Stromal cell of bone marrow (primary cell): Measurements from ENCODE around the gene TBKBP1.
A peak's percentile ranks its signal among the peaks of the same experiment; 100 is the strongest.

Experiments used
- DNase-seq: peaks from one replicate; pipeline ENCODE4 v3.0.0-alpha.2; 2012; ENCODE audit warnings: low read depth

Gene TBKBP1

GRCh38 chr17:47714773-47715396 is 20.9 kb downstream of the TBKBP1 start:
- no peak for DNase-seq

- no peak for DNase-seq
Measured at GRCh38 chr17:47715669-47716325, 21.8 kb downstream of the TBKBP1 start.

- DNase-seq: no peak
Measured at GRCh38 chr17:47716375-47716774, 22.4 kb downstream of the TBKBP1 start.

GRCh38 chr17:47717261-47717697 is 23.3 kb downstream of the TBKBP1 start:
- no peak for DNase-seq

- no peak for DNase-seq
Measured at GRCh38 chr17:47717979-47718621, 24.1 kb downstream of the TBKBP1 start.

- no peak for DNase-seq
Measured at GRCh38 chr17:47718634-47719405, 24.9 kb downstream of the TBKBP1 start.

- DNase-seq: peak; percentile 78
Measured at GRCh38 chr17:47719411-47720152, 25.6 kb downstream of the TBKBP1 start.

- no peak for DNase-seq
Measured at GRCh38 chr17:47720196-47720595, 26.2 kb downstream of the TBKBP1 start.

GRCh38 chr17:47720754-47721533 is 27.0 kb downstream of the TBKBP1 start:
- peak; percentile 41 for DNase-seq

GRCh38 chr17:47721725-47722124 is 27.8 kb downstream of the TBKBP1 start:
- no peak for DNase-seq

- no peak for DNase-seq
Measured at GRCh38 chr17:47724705-47725104, 30.7 kb downstream of the TBKBP1 start.

GRCh38 chr17:47725446-47726111 is 31.6 kb downstream of the TBKBP1 start:
- no peak for DNase-seq

GRCh38 chr17:47726796-47727703 is 33.1 kb downstream of the TBKBP1 start:
- DNase-seq: no peak

- DNase-seq: no peak
Measured at GRCh38 chr17:47727704-47728036, 33.7 kb downstream of the TBKBP1 start.

- DNase-seq: no peak
Measured at GRCh38 chr17:47728214-47728877, 34.4 kb downstream of the TBKBP1 start.

GRCh38 chr17:47729476-47729875 is 35.5 kb downstream of the TBKBP1 start:
- no peak for DNase-seq

- no peak for DNase-seq
Measured at GRCh38 chr17:47730681-47731080, 36.7 kb downstream of the TBKBP1 start.

GRCh38 chr17:47731396-47731795 is 37.4 kb downstream of the TBKBP1 start:
- no peak for DNase-seq
